ENCODE data around the gene ACSS1.

DNA sequence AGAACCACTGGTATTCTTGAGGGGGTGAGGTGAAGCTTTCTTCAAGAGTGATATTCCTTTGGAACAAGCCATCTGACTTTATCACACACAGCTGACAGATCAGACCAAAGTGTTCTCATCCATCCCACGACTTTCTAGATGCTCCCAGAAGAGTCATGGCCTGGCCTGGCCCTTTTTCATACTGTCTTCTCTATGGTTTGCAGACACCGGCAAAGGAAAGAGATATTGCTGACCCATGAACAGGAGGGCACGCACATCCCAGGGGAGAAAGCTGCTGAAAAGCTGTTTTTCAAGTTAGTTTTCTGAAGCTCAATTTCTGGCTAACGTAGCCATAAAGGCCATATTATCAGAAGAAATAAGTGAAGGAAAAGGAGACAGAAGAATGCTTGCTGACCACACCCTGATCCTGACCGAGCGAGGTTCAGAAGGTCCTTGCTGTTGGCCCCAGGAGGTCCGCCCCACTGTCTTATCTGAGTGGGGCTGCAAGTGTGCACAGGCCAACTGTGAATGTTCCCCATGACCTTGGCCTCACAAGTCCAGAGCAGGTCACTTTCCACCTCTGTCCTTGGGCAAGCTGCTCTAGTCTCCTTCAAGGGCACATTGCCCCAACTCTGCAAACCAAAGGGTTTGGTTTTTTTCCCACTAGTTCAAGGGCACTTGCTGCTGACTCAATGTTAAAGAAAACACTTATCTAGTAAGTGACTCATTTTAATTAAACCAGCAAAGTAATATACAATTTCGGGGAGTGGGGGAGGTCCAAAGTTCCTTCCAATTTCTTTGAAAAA, 2.0 kb downstream of the ACSS1 start:
- TF ChIP-seq, protein P1, sequence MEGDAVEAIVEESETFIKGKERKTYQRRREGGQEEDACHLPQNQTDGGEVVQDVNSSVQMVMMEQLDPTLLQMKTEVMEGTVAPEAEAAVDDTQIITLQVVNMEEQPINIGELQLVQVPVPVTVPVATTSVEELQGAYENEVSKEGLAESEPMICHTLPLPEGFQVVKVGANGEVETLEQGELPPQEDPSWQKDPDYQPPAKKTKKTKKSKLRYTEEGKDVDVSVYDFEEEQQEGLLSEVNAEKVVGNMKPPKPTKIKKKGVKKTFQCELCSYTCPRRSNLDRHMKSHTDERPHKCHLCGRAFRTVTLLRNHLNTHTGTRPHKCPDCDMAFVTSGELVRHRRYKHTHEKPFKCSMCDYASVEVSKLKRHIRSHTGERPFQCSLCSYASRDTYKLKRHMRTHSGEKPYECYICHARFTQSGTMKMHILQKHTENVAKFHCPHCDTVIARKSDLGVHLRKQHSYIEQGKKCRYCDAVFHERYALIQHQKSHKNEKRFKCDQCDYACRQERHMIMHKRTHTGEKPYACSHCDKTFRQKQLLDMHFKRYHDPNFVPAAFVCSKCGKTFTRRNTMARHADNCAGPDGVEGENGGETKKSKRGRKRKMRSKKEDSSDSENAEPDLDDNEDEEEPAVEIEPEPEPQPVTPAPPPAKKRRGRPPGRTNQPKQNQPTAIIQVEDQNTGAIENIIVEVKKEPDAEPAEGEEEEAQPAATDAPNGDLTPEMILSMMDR (IDR thresholded peaks at IDR 0.05; ENCODE audit: low read depth, low read length, poor library complexity, severe bottlenecking), result no peak
- TF ChIP-seq EZH2phosphoT487 (IDR thresholded peaks at IDR 0.05; ENCODE audit: borderline replicate concordance, low read length), result no peak

Data from DOHH2 (cell line).